RWPE1 (cell line): Measurements from ENCODE around the gene BRSK2.

Experiments used
- CTCF ChIA-PET: fragments of 350-600 bp; sonication (Branson Sonifier 250); formaldehyde crosslinking; extraction: SDS; loops from one replicate; lab custom pipeline; 2021; lab: Yijun Ruan, JAX
- POLR2A ChIA-PET: fragments of 400-600 bp; formaldehyde crosslinking; extraction: SDS; loops from one replicate; lab custom pipeline; 2020; ENCODE audit warnings: antibody characterized with exemption; ENCODE audit not compliant: low non-redundant PET; lab: Yijun Ruan, JAX
- DNase-seq: peaks from one replicate; pipeline ENCODE4 v3.0.0; 2012; ENCODE audit warnings: low spot score
- H3K27ac ChIP-seq: fragments of 450-650 bp; 2 replicates; pipeline ENCODE4 v1.5.1; 2017
- TF ChIP-seq, protein P1 (sequence below): fragments of 450-650 bp; conservative IDR thresholded peaks from 2 replicates; pipeline ENCODE4 v1.5.1; 2017; ENCODE audit warnings: low read depth, mild to moderate bottlenecking

BRSK2 gene

DNA sequence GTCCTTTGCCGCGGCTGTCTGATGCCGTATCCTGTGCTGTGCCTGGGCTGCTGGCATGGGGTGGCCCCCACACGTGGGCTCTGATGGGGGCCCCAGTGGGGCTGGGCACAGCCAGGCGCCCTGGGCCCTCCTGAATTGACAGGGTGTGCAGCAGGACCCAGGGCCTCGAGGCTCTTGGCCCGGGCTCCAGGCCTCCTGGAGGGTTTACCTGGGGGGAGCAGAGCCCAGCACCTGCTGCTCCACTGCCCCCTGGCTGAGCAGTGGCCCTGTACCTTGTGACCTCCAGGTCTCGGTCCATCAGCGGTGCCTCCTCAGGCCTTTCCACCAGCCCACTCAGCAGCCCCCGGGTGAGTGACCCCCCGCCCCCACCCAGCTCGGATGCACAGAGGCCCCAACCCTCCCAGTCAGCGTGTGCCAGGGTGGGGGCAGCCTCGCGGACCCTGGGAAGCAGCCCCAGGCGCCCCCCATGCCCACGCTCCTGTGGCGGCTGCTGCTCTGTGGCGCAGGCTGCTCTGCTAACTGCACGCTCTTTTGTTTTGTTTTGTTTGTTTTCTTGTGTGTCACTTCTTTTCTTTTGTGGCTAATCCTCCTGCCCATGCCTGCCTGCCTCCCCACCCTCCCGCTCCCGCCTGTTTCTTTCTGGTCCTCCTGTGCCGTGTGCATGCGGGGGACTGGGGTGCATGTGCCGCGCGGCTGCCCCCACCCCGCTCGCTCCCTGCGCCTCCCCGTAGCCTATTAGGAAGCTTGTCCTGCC is 59.9 kb downstream of the BRSK2 start:
- CTCF ChIA-PET = no interaction called here
- POLR2A ChIA-PET = no interaction called here
- H3K27ac ChIP-seq = no peak overlapping the region
- peak; percentile 24 for DNase-seq
- TF ChIP-seq, protein P1, sequence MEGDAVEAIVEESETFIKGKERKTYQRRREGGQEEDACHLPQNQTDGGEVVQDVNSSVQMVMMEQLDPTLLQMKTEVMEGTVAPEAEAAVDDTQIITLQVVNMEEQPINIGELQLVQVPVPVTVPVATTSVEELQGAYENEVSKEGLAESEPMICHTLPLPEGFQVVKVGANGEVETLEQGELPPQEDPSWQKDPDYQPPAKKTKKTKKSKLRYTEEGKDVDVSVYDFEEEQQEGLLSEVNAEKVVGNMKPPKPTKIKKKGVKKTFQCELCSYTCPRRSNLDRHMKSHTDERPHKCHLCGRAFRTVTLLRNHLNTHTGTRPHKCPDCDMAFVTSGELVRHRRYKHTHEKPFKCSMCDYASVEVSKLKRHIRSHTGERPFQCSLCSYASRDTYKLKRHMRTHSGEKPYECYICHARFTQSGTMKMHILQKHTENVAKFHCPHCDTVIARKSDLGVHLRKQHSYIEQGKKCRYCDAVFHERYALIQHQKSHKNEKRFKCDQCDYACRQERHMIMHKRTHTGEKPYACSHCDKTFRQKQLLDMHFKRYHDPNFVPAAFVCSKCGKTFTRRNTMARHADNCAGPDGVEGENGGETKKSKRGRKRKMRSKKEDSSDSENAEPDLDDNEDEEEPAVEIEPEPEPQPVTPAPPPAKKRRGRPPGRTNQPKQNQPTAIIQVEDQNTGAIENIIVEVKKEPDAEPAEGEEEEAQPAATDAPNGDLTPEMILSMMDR = no peak

DNA sequence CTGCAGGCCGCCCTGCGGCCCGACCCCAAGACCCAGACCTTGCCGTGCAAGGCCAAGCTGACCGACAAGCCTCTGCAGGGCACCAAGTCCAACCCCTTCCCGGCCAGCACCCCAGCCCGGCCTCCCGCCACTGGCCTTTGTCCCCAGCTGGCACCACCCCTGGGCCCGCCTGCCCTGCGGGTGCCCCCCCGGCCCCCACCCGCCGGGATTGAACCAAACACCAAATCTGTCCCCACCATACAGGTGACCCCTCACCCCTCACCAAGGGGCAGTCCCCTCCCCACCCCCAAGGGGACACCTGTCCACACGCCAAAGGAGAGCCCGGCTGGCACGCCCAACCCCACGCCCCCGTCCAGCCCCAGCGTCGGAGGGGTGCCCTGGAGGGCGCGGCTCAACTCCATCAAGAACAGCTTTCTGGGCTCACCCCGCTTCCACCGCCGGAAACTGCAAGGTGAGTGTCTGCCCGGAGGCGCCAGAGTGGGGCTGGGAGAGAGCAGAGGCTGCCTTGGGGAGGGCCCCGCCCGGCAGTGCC is 60.7 kb downstream of the BRSK2 start:
- ChIA-PET POLR2A (no interaction called here), CTCF (interaction anchor here (0.6 kb wide), 1 partner anchor 619 kb away, joined by 3 read pairs; no protein-coding TSS in a partner anchor)
- no peak overlapping the region for H3K27ac ChIP-seq
- DNase-seq = peak; percentile 35
- TF ChIP-seq, protein P1 = no peak

DNA sequence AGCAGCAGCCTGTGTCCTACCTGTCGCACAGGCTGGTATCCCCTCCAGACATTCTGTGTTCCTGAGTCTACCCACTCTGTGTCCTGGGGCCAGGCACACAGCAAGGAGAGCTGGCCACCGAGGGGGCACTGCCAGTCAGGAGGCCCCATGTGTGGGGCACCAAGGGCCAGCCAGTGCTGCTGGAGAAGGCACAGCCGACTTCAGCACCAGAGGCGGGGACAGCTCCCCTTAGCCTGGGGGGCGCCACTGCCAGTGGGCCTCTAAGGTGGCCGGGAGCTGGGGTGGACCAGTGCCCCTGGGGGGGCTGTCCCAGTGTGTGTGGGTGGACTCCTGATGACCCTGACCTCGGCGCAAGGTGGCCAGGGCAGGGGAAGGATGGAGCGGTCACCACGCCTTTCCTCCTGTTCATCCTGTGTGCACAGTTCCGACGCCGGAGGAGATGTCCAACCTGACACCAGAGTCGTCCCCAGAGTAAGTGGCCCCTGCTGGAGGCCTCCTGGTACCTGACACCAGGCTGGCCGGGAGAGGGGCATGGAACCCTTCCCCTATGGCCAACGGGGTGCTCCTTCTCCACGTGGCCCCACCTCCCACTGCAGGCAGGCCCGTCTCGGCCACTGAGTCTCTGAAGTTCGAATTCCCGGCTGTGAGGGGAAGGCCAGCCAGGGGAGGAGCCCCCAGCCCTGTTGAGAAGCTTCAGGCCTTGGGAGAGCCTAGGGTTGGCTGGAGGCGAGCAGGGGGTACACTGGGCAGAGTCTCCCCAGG is 61.4 kb downstream of the BRSK2 start:
- POLR2A ChIA-PET = no interaction called here
- CTCF ChIA-PET = no interaction called here
- peak; percentile 26 for DNase-seq
- TF ChIP-seq, protein P1 = no peak
- no peak overlapping the region for H3K27ac ChIP-seq

DNA sequence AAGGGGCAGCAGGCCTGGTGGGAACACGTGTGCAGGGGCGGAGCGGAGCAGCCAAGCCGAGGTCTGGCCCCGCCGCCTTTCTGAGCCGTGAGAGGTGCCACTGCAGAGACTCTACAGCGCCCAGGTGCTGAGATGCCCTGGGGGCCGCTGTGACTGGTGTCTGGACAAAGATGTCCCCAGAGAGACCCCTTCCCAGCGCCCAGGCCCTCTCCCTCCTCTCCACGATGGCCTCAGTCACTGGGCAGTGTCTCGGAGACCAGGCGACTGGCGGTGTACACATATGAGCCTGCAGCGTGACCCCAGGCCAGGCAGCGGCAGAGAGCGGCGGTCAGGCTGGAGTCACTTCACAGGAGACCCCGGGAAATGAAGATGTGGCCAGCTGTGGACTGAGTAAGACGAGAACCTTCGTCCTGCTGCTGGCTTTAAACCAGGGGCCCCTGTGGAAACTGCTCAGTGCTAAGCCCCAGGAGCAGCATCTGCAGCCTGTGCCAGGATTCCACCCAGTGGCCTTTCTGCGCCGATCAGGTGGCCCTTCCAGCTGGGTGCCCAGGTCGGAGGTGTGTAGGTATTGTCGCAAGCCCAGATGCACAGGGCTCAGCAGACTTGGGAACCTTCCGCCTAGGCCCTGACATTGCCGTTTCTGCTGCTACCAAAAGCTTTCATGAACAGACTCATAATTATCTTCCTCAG is 62.2 kb downstream of the BRSK2 start:
- H3K27ac ChIP-seq = no peak overlapping the region
- CTCF ChIA-PET = no interaction called here
- POLR2A ChIA-PET = no interaction called here
- DNase-seq = no peak
- TF ChIP-seq, protein P1 = no peak

DNA sequence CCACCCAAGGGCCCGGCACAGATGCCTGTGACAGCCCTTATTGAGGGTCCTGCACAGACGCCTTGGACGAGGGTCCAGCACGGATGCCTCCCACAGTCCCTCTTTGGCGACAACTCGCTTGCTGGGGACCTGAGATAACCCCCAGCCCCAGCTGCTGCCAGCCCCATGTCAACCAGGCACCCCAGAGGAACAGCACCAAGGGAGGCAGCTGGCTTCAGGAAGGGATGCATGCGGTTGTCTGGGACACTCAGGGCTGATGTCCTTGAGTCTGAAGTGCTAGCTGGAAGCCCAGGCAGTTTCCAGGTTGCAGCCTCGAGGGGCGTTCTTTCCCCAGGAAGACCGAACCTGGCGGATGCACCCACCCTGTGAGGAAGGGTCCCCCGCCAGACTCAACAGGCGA is 63.0 kb downstream of the BRSK2 start:
- no peak overlapping the region for H3K27ac ChIP-seq
- TF ChIP-seq, protein P1 = no peak
- DNase-seq = no peak
- ChIA-PET POLR2A (no interaction called here), CTCF (interaction anchor here (0.6 to 1.1 kb wide), 2 partner anchors 70 to 122 kb away, joined by 3 read pairs; no protein-coding TSS in a partner anchor)

DNA sequence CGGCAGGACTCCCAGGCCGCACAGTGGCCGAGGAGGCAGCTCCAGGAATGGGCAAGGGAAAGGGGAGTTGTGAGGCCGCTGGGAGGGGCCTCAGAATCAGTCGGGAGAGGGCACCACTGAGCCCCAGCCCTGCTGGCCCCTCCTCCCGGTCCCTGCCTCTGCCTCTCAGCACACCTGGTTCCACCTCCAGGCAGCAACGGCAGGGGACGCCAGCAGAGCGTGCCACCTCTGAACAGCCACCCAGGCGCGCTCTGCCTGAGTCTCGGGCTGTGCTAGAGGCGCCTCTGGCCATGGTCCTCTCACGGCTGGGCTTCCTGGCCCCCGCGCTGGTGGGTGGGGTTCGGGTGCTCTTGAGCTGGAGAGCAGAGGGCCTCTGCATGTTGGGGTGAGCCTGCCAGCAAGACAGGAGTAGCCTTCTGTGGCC is 63.9 kb downstream of the BRSK2 start:
- no peak overlapping the region for H3K27ac ChIP-seq
- TF ChIP-seq, protein P1 = peak; percentile 26
- DNase-seq = peak; percentile 56
- ChIA-PET CTCF (interaction anchor here (0.6 to 1.1 kb wide), 5 partner anchors 10 to 423 kb away, joined by 3 to 5 read pairs (median 3); no protein-coding TSS in a partner anchor), POLR2A (no interaction called here)
